ENCODE data around the gene NPAS4. TPM values are rescaled to one million over a fixed set of nuclear protein-coding genes. Genes with fewer than 3 reads are reported as not detected.
"Not testable (repeated sequence)": the region's sequence is repeated elsewhere in the genome, so short reads cannot be mapped to it uniquely, and the experiment has no call there.

The NPAS4 gene
- total RNA-seq, 2 donors from 2014 or later, result not detected

- H3K36me3 Mint-ChIP-seq, result peaks cover 11% of the 10 kb centered on the region
- H3K9me3 Mint-ChIP-seq, result no peaks in the 10 kb centered on the region
- H3K4me1 Mint-ChIP-seq (ENCODE audit: low read depth in 2 of 2), result peaks cover 0 to 10% of the 10 kb centered on the region in 2 donors
- H3K4me3 Mint-ChIP-seq, result no peak overlapping the region
- DNase-seq (ENCODE audit: low spot score) (no peak), ATAC-seq (no peak)
- no peaks in the 10 kb centered on the region for H3K27me3 Mint-ChIP-seq
- no peak overlapping the region for H3K27ac Mint-ChIP-seq
These were observed 8.1 kb downstream of the NPAS4 start for GRCh38 chr11:66428933-66429332.

GRCh38 chr11:66429983-66430602 is 9.3 kb downstream of the NPAS4 start:
- H3K4me1 Mint-ChIP-seq (ENCODE audit: low read depth in 2 of 2), result peaks cover 0 to 6% of the 10 kb centered on the region in 2 donors
- DNase-seq (ENCODE audit: low spot score) (peak; percentile 71), ATAC-seq (peak; percentile 62 to 72)
- no peak overlapping the region for H3K4me3 Mint-ChIP-seq
- H3K36me3 Mint-ChIP-seq, result peaks cover 11% of the 10 kb centered on the region
- H3K27ac Mint-ChIP-seq, result no peak overlapping the region
- no peaks in the 10 kb centered on the region for H3K9me3 Mint-ChIP-seq
- H3K27me3 Mint-ChIP-seq, result no peaks in the 10 kb centered on the region

- peaks cover 11% of the 10 kb centered on the region for H3K36me3 Mint-ChIP-seq
- not testable (repeated sequence) for H3K4me1 Mint-ChIP-seq (ENCODE audit: low read depth in 2 of 2); DNase-seq (ENCODE audit: low spot score); H3K9me3 Mint-ChIP-seq; H3K27me3 Mint-ChIP-seq; ATAC-seq; H3K27ac Mint-ChIP-seq; H3K4me3 Mint-ChIP-seq
These were observed 10.5 kb downstream of the NPAS4 start for GRCh38 chr11:66431287-66431686.

- not testable (repeated sequence) for H3K27ac Mint-ChIP-seq; H3K4me3 Mint-ChIP-seq; H3K4me1 Mint-ChIP-seq (ENCODE audit: low read depth in 2 of 2); H3K27me3 Mint-ChIP-seq; ATAC-seq; DNase-seq (ENCODE audit: low spot score); H3K9me3 Mint-ChIP-seq
- H3K36me3 Mint-ChIP-seq, result peaks cover 15% of the 10 kb centered on the region
These were observed 11.1 kb downstream of the NPAS4 start for GRCh38 chr11:66431871-66432329.

GRCh38 chr11:66432597-66432996 is 11.8 kb downstream of the NPAS4 start:
- no peak overlapping the region for H3K4me3 Mint-ChIP-seq
- no peaks in the 10 kb centered on the region for H3K9me3 Mint-ChIP-seq
- H3K4me1 Mint-ChIP-seq (ENCODE audit: low read depth in 2 of 2), result peaks cover under 1 to 6% of the 10 kb centered on the region in 2 donors
- H3K36me3 Mint-ChIP-seq, result peaks cover 15% of the 10 kb centered on the region
- DNase-seq (ENCODE audit: low spot score) (no peak), ATAC-seq (no peak)
- no peak overlapping the region for H3K27ac Mint-ChIP-seq
- H3K27me3 Mint-ChIP-seq, result no peaks in the 10 kb centered on the region

- Mint-ChIP-seq H3K36me3 (peaks cover 6% of the 10 kb centered on the region), H3K4me1 (ENCODE audit: low read depth in 2 of 2) (peaks cover 8 to 11% of the 10 kb centered on the region in 2 donors), H3K27ac (peak overlapping the region; percentile 93 to 94), H3K27me3 (no peaks in the 10 kb centered on the region), H3K4me3 (peak overlapping the region; percentile 98), H3K9me3 (no peaks in the 10 kb centered on the region)
- no peak for DNase-seq (ENCODE audit: low spot score)
- no peak for ATAC-seq
These were observed 17.2 kb downstream of the NPAS4 start for GRCh38 chr11:66437979-66438503.

- DNase-seq (ENCODE audit: low spot score) (peak; percentile 86), ATAC-seq (peak; percentile 100)
- H3K4me1 Mint-ChIP-seq (ENCODE audit: low read depth in 2 of 2), result peaks cover 8 to 11% of the 10 kb centered on the region in 2 donors
- H3K36me3 Mint-ChIP-seq, result peaks cover 9% of the 10 kb centered on the region
- H3K27ac Mint-ChIP-seq, result peak within 1 kb of the TSS; percentile 93 to 94
- H3K9me3 Mint-ChIP-seq, result peaks cover 5% of the 10 kb centered on the region
- H3K4me3 Mint-ChIP-seq, result peak within 1 kb of the TSS; percentile 98
- H3K27me3 Mint-ChIP-seq, result peaks cover 2 to 3% of the 10 kb centered on the region in 2 donors
These were observed 17.9 kb downstream of the NPAS4 start, which contains the start of gene MRPL11 for GRCh38 chr11:66438504-66439466. Gene MRPL11, minus strand, starts transcription at chr11:66438848. Its CDS starts 94 bp downstream, at chr11:66438754.

GRCh38 chr11:66440101-66440939 is 19.5 kb downstream of the NPAS4 start:
- H3K9me3 Mint-ChIP-seq; H3K27me3 Mint-ChIP-seq; ATAC-seq; H3K4me3 Mint-ChIP-seq; H3K27ac Mint-ChIP-seq; DNase-seq (ENCODE audit: low spot score): not testable (repeated sequence)
- Mint-ChIP-seq H3K36me3 (peaks cover 13% of the 10 kb centered on the region), H3K4me1 (ENCODE audit: low read depth in 2 of 2) (peaks cover 8 to 11% of the 10 kb centered on the region in 2 donors)

- H3K9me3 Mint-ChIP-seq; H3K4me3 Mint-ChIP-seq; H3K27ac Mint-ChIP-seq; H3K27me3 Mint-ChIP-seq; ATAC-seq; DNase-seq (ENCODE audit: low spot score): not testable (repeated sequence)
- Mint-ChIP-seq H3K36me3 (peaks cover 13% of the 10 kb centered on the region), H3K4me1 (ENCODE audit: low read depth in 2 of 2) (peaks cover 8 to 11% of the 10 kb centered on the region in 2 donors)
These were observed 20.1 kb downstream of the NPAS4 start for GRCh38 chr11:66440940-66441282.

- H3K27ac Mint-ChIP-seq, result no peak overlapping the region
- H3K4me3 Mint-ChIP-seq, result no peak overlapping the region
- H3K9me3 Mint-ChIP-seq, result peaks cover 6% of the 10 kb centered on the region
- peaks cover 9% of the 10 kb centered on the region for H3K36me3 Mint-ChIP-seq
- DNase-seq (ENCODE audit: low spot score) (no peak), ATAC-seq (no peak)
- peaks cover 0 to 5% of the 10 kb centered on the region in 2 donors for H3K4me1 Mint-ChIP-seq (ENCODE audit: low read depth in 2 of 2)
- peaks cover 5 to 11% of the 10 kb centered on the region in 2 donors for H3K27me3 Mint-ChIP-seq
These were observed 22.8 kb downstream of the NPAS4 start for GRCh38 chr11:66443602-66444001.

GRCh38 chr11:66447012-66447411 is 26.2 kb downstream of the NPAS4 start:
- ATAC-seq, result no peak
- Mint-ChIP-seq H3K36me3 (peaks cover 9% of the 10 kb centered on the region), H3K27ac (no peak overlapping the region), H3K4me1 (ENCODE audit: low read depth in 2 of 2) (no peaks in the 10 kb centered on the region), H3K4me3 (no peak overlapping the region), H3K27me3 (peaks cover 5 to 24% of the 10 kb centered on the region in 2 donors), H3K9me3 (peaks cover 6% of the 10 kb centered on the region)
- no peak for DNase-seq (ENCODE audit: low spot score)

GRCh38 chr11:66448523-66448922 is 27.7 kb downstream of the NPAS4 start:
- Mint-ChIP-seq H3K27ac (no peak overlapping the region), H3K4me1 (ENCODE audit: low read depth in 2 of 2) (no peaks in the 10 kb centered on the region), H3K36me3 (peaks cover 6% of the 10 kb centered on the region), H3K27me3 (peaks cover 5 to 26% of the 10 kb centered on the region in 2 donors), H3K4me3 (no peak overlapping the region), H3K9me3 (peaks cover 3% of the 10 kb centered on the region)
- DNase-seq (ENCODE audit: low spot score), result no peak
- no peak for ATAC-seq

- H3K27me3 Mint-ChIP-seq, result peaks cover 5 to 27% of the 10 kb centered on the region in 2 donors
- no peaks in the 10 kb centered on the region for H3K36me3 Mint-ChIP-seq
- DNase-seq (ENCODE audit: low spot score), result no peak
- no peak for ATAC-seq
- H3K4me1 Mint-ChIP-seq (ENCODE audit: low read depth in 2 of 2), result peaks cover 13 to 17% of the 10 kb centered on the region in 2 donors
- H3K27ac Mint-ChIP-seq, result no peak overlapping the region
- H3K4me3 Mint-ChIP-seq, result no peak overlapping the region
- no peaks in the 10 kb centered on the region for H3K9me3 Mint-ChIP-seq
These were observed 29.7 kb downstream of the NPAS4 start for GRCh38 chr11:66450560-66450959.

Measured in natural killer cell treated with Interleukin-12 subunit alpha and Interleukin-12 subunit beta and Interleukin-15 and Interleukin-18, amount 100 ng/mL, for 72 hours (primary cell).